GM12878 (cell line): Measurements from ENCODE around the gene SFXN5. TPM values are rescaled to one million over a fixed set of nuclear protein-coding genes. Genes with fewer than 3 reads are reported as not detected.

ENCODE experiments used
- ATAC-seq: fragments of 200-7000 bp; cut with Tn5 transposase; 3 replicates; pipeline ENCODE4 v1.9.1; 2020; ENCODE audit warnings: mild to moderate bottlenecking, moderate library complexity
- BruUV-seq: library from RNA; stranded (reverse); fragments of 400-500 nt; replicated peaks from 2 replicates; lab custom pipeline; 2021; lab: Mats Ljungman, UMichigan
- CTCF ChIA-PET: fragments of 300-600 bp; sonication (Branson Sonifier 250); formaldehyde crosslinking; extraction: SDS; loops from one replicate; lab custom pipeline; 2021; ENCODE audit warnings: inconsistent platforms; lab: Yijun Ruan, JAX
- POLR2A ChIA-PET: fragments of 350-600 bp; formaldehyde crosslinking; extraction: SDS; loops from one replicate; lab custom pipeline; 2021; ENCODE audit warnings: inconsistent platforms; lab: Charles Lee
- RAD21 ChIA-PET: fragments of 300-600 bp; sonication (Branson Sonifier 250); formaldehyde crosslinking; loops from one replicate; lab custom pipeline; 2023; ENCODE audit warnings: antibody characterized with exemption; ENCODE audit not compliant: unreplicated experiment; lab: Charles Lee
- SMC1A ChIA-PET: fragments of 300-600 bp; sonication (Branson Sonifier 250); formaldehyde crosslinking; loops from one replicate; lab custom pipeline; 2023; ENCODE audit not compliant: unreplicated experiment, uncharacterized antibody; lab: Charles Lee
- DNase-seq: peaks from one replicate; pipeline ENCODE4 v3.0.0-alpha.2; 2011; ENCODE audit warnings: low read depth, low spot score
- FAIRE-seq: peaks from 3 replicates; lab custom pipeline; 2011; peaks lifted over from hg19 to GRCh38; lab: Jason Lieb, UNC
- H2AFZ ChIP-seq: 2 replicates; pipeline ENCODE4 v1.6.0; 2011; ENCODE audit warnings: low read depth, low read length, control low read depth; ENCODE audit not compliant: control insufficient read depth
- H3K27ac ChIP-seq: 2 replicates; pipeline ENCODE4 v1.5.1; 2011; ENCODE audit warnings: control low read depth; ENCODE audit not compliant: control insufficient read depth, insufficient read depth
- H3K27me3 ChIP-seq, 2 experiments: replicated peaks in 1 of 2; 2 replicates each; pipeline versions ENCODE4 v1.6.0 to v1.6.1; 2011; ENCODE audit warnings: low read length in 1 of 2; ENCODE audit not compliant: control insufficient read depth in 2 of 2, insufficient read depth in 2 of 2
- H3K36me3 ChIP-seq, 2 experiments: 2 replicates each; pipeline ENCODE4 v1.5.1; 2011; ENCODE audit warnings: low read length in 1 of 2; ENCODE audit not compliant: control insufficient read depth in 2 of 2, insufficient read depth in 2 of 2
- H3K4me1 ChIP-seq: 2 replicates; pipeline ENCODE4 v1.6.1; 2011; ENCODE audit warnings: mild to moderate bottlenecking, low read length, moderate library complexity, mixed read lengths; ENCODE audit not compliant: control insufficient read depth, insufficient read depth
- H3K4me2 ChIP-seq: 2 replicates; pipeline ENCODE4 v1.6.0; 2011; ENCODE audit warnings: control low read depth; ENCODE audit not compliant: control insufficient read depth, insufficient read depth
- H3K4me3 ChIP-seq: fragments of 200-600 bp; sonication (generic); 2 replicates; pipeline ENCODE4 v1.5.1; 2016
- H3K79me2 ChIP-seq: 2 replicates; pipeline ENCODE4 v1.6.0; 2011; ENCODE audit warnings: low read length; ENCODE audit not compliant: control insufficient read depth, insufficient read depth
- H3K9ac ChIP-seq: 2 replicates; pipeline ENCODE4 v1.8.0; 2011; ENCODE audit warnings: low read length, control low read depth, mixed read lengths; ENCODE audit not compliant: control insufficient read depth, insufficient read depth
- H3K9me3 ChIP-seq: replicated peaks from 3 replicates; pipeline ENCODE4 v1.5.1; 2011; ENCODE audit warnings: mild to moderate bottlenecking, low read length; ENCODE audit not compliant: control insufficient read depth, insufficient read depth
- H4K20me1 ChIP-seq: 2 replicates; pipeline ENCODE4 v1.6.0; 2011; ENCODE audit not compliant: control insufficient read depth, insufficient read depth
- BMI1 ChIP-seq: fragments of 450-650 bp; IDR thresholded peaks from 2 replicates; pipeline ENCODE4 v1.6.1; 2016; ENCODE audit warnings: mild to moderate bottlenecking, moderate library complexity, borderline replicate concordance
- BRCA1 ChIP-seq: IDR thresholded peaks from 2 replicates; pipeline ENCODE4 v1.6.1; 2011; ENCODE audit warnings: low read depth, low read length, improper control_type of control experiment
- ESRRA ChIP-seq: IDR thresholded peaks from 2 replicates; pipeline ENCODE4 v1.6.1; 2012; ENCODE audit warnings: mild to moderate bottlenecking, low read length, improper control_type of control experiment
- FOS ChIP-seq: IDR thresholded peaks from 3 replicates; pipeline ENCODE4 v1.6.1; 2011; ENCODE audit warnings: borderline replicate concordance; ENCODE audit not compliant: insufficient read length; ENCODE audit errors: extremely low read depth
- GABPA ChIP-seq: IDR thresholded peaks from 2 replicates; pipeline ENCODE4 v1.6.1; 2014; ENCODE audit warnings: antibody characterized with exemption, low read depth, mild to moderate bottlenecking, inconsistent platforms
- IRF4 ChIP-seq: IDR thresholded peaks from 2 replicates; pipeline ENCODE4 v1.6.1; 2011; ENCODE audit warnings: low read depth, low read length
- JUND ChIP-seq: IDR thresholded peaks from 2 replicates; pipeline ENCODE4 v1.6.1; 2012; ENCODE audit warnings: low read depth, mild to moderate bottlenecking, low read length, improper control_type of control experiment, moderate library complexity
- NR2C1 ChIP-seq: fragments of 450-650 bp; IDR thresholded peaks from 2 replicates; pipeline ENCODE4 v1.6.1; 2017; ENCODE audit warnings: antibody characterized with exemption, mild to moderate bottlenecking, moderate library complexity
- PML ChIP-seq: IDR thresholded peaks from 2 replicates; pipeline ENCODE4 v1.6.1; 2012; ENCODE audit warnings: low read length, inconsistent platforms
- POLR2AphosphoS2 ChIP-seq: IDR thresholded peaks from 2 replicates; pipeline ENCODE4 v1.6.1; 2011; ENCODE audit warnings: low read depth, mild to moderate bottlenecking, low read length, improper control_type of control experiment, moderate library complexity
- SP1 ChIP-seq: IDR thresholded peaks from one replicate; pipeline ENCODE4 v1.6.1; 2011; ENCODE audit warnings: low read depth, low read length
- TAF1 ChIP-seq: IDR thresholded peaks from 2 replicates; pipeline ENCODE4 v1.6.1; 2011; ENCODE audit warnings: mild to moderate bottlenecking, low read depth, low read length, borderline replicate concordance
- USF1 ChIP-seq: IDR thresholded peaks from 2 replicates; pipeline ENCODE4 v1.6.1; 2011; ENCODE audit warnings: borderline replicate concordance, low read depth, mild to moderate bottlenecking, moderate library complexity, mixed read lengths, low read length; ENCODE audit not compliant: insufficient read depth; ENCODE audit errors: extremely low read length
- ZZZ3 ChIP-seq: IDR thresholded peaks from 2 replicates; pipeline ENCODE4 v1.6.1; 2011; ENCODE audit warnings: low read depth; ENCODE audit not compliant: control insufficient read depth, insufficient read length
- WGBS: methylation state at CpG from one replicate; pipeline ENCODE4 v1.1.6; 2016; ENCODE audit warnings: low lambda C conversion rate; ENCODE audit not compliant: insufficient replicate concordance, insufficient coverage; ENCODE audit errors: missing lambda C conversion rate; 5-methylcytosine and 5-hydroxymethylcytosine counted together
- in situ Hi-C: fragments of 300-500 bp; cut with MboI; formaldehyde crosslinking; loops from 9 replicates; pipeline ENCODE4 v1.14.3; 2018; ENCODE audit warnings: mixed read lengths
- intact Hi-C: fragments of 100-400 bp; cut with micrococcal nuclease; formaldehyde crosslinking; loops from one replicate; pipeline ENCODE4 v1.14.2; 2022; ENCODE audit not compliant: unreplicated experiment
- polyA plus RNA-seq, 11 experiments: library from polyadenylated mRNA; depleted of rRNA in 4 of 11; unstranded in 6 of 11; stranded (reverse) in 5 of 11; fragments of >200 nt; fragmentation: Nextera tagmentation in 4 of 11; fragmentation: Illumina TruSeq in 1 of 11; extraction: Ambion mirVana in 4 of 11; extraction: Trizol in 1 of 11; gene quantifications; 1 replicate in 1 of 11; 2 replicates in 10 of 11; pipeline versions ENCODE4 v1.2.1 to v1.2.3, GENCODE V29; 2011 to 2016; ENCODE audit warnings: inconsistent platforms in 2 of 11, missing spikeins in 2 of 11, low read depth in 1 of 11
- total RNA-seq, 4 experiments: library from RNA; depleted of rRNA in 3 of 4; stranded (reverse); fragments of >200 nt in 3 of 4; fragmentation: Illumina TruSeq in 1 of 4; extraction: Trizol in 1 of 4; gene quantifications; 2 replicates each; pipeline versions ENCODE4 v1.2.1 to v1.2.3, GENCODE V29; 2013 to 2021
- TF ChIP-seq, protein P1 (sequence below): fragments of 450-650 bp; IDR thresholded peaks from 2 replicates; pipeline ENCODE4 v1.6.1; 2017; ENCODE audit warnings: mild to moderate bottlenecking

The SFXN5 gene
- total and polyA plus RNA-seq, 10 of the 15 experiments (the other 5 are each of a cell fraction or from before 2014, with no cell fraction given) = 3.3 to 15.9 (median 11.2) TPM

- FAIRE-seq = no peak
- no TSS peak for BruUV-seq
- Histone ChIP-seq H3K4me2 (no peak overlapping the region), H3K79me2 (no peaks in the 10 kb centered on the region), H3K4me1 (no peaks in the 10 kb centered on the region; the same call in 1 of the 2 replicates), H3K27me3 (peaks cover 0 to 1% of the 10 kb centered on the region in 2 experiments; a peak in 2 of 4 replicates), H3K27ac (no peak overlapping the region), H3K4me3 (no peak overlapping the region), H3K9ac (no peak overlapping the region), H4K20me1 (no peaks in the 10 kb centered on the region; the same call in 1 of the 2 replicates), H3K9me3 (no peaks in the 10 kb centered on the region), H2AFZ (no peak overlapping the region), H3K36me3 (no peaks in the 10 kb centered on the region)
- CTCF ChIA-PET = no interaction called here
- DNase-seq = no peak
- RAD21 ChIA-PET = no interaction called here
- SMC1A ChIA-PET = no interaction called here
- TF ChIP-seq BRCA1 = no peak
- no peak for TF ChIP-seq JUND
- TF ChIP-seq IRF4 = no peak
- TF ChIP-seq ESRRA = no peak
- no peak for TF ChIP-seq TAF1
- TF ChIP-seq PML = no peak
- TF ChIP-seq ZZZ3 = no peak
- TF ChIP-seq, protein P1, sequence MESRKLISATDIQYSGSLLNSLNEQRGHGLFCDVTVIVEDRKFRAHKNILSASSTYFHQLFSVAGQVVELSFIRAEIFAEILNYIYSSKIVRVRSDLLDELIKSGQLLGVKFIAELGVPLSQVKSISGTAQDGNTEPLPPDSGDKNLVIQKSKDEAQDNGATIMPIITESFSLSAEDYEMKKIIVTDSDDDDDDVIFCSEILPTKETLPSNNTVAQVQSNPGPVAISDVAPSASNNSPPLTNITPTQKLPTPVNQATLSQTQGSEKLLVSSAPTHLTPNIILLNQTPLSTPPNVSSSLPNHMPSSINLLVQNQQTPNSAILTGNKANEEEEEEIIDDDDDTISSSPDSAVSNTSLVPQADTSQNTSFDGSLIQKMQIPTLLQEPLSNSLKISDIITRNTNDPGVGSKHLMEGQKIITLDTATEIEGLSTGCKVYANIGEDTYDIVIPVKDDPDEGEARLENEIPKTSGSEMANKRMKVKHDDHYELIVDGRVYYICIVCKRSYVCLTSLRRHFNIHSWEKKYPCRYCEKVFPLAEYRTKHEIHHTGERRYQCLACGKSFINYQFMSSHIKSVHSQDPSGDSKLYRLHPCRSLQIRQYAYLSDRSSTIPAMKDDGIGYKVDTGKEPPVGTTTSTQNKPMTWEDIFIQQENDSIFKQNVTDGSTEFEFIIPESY = no peak
- TF ChIP-seq NR2C1 = no peak
- no peak for TF ChIP-seq SP1
- TF ChIP-seq POLR2AphosphoS2 = no peak
- TF ChIP-seq BMI1 = no peak
- no peak for TF ChIP-seq USF1
- no peak for TF ChIP-seq FOS
- TF ChIP-seq GABPA = no peak
- POLR2A ChIA-PET = no interaction called here
- intact Hi-C loops (no loop called here), in situ Hi-C loops (no loop called here)
- 27% methylated on average over 11 of the region's 11 CpGs for WGBS
- no peak for ATAC-seq
These were observed 20.2 kb upstream of the SFXN5 start for GRCh38 chr2:73091696-73092095.
